ENCODE results near the gene HDAC7.

DNA sequence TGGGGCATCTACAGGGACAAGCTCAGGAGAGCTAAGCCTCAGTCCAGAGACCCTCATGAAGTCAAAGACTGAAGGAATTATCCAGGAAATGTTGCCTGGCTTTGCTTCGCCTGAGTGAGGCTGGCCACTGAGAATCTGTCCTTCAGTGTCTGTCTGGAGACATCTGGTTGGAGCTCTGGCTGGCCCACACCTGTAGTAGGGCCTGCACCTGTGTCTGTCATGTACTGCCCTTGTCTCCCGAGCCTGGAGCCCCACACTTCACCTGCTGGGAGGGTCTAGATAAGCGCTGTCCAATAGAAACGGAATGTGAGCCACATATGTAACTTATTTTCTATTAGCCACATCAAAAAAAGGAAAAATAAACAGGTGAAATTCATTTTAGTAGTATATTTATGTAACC is 9.9 kb upstream of the HDAC7 start:
- TF ChIP-seq GATA3 (IDR thresholded peaks at IDR 0.05; ENCODE audit: low read depth, low read length), result no peak
- no peak for TF ChIP-seq GATA2 (IDR thresholded peaks at IDR 0.05; ENCODE audit: low read depth, low read length)
